Stimulated activated CD4-positive, alpha-beta T cell treated with anti-CD3 and anti-CD28 coated beads, Interleukin-4, amount 100 ng/mL, for 48 hours (primary cell): Measurements from ENCODE around the gene WDR43.

Source experiments
- DNase-seq, 2 donors: peaks; one replicate each; pipeline ENCODE4 v3.0.0-alpha.2; 2020; ENCODE audit warnings: low read depth in 2 of 2

WDR43 gene, protein sequence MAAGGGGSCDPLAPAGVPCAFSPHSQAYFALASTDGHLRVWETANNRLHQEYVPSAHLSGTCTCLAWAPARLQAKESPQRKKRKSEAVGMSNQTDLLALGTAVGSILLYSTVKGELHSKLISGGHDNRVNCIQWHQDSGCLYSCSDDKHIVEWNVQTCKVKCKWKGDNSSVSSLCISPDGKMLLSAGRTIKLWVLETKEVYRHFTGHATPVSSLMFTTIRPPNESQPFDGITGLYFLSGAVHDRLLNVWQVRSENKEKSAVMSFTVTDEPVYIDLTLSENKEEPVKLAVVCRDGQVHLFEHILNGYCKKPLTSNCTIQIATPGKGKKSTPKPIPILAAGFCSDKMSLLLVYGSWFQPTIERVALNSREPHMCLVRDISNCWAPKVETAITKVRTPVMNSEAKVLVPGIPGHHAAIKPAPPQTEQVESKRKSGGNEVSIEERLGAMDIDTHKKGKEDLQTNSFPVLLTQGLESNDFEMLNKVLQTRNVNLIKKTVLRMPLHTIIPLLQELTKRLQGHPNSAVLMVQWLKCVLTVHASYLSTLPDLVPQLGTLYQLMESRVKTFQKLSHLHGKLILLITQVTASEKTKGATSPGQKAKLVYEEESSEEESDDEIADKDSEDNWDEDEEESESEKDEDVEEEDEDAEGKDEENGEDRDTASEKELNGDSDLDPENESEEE

GRCh38 chr2:28894470-28895188, at the start of gene WDR43:
Gene WDR43, plus strand, starts transcription at chr2:28894667. Its CDS starts 32 bp downstream, at chr2:28894699.
- peak; percentile 95 to 97 for DNase-seq

DNA sequence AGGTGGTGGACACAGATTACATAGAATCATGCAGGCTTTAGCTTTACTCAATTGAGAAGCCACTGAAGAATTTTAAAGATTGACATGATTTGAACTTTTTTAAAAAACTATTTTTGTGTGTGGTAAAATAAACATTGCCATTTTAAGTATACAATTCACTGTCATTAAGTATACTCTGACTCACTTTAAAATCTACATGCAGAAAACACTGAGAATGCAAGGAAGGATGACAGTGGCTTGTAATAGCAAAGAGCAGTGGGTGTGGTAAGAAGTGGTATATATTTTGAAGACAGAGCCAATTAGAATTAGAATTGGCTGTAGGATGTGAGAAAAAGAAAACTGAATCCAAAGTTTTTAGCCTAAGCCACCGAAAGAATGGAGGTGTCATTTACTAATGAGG, 39.3 kb upstream of the WDR43 start:
- no peak for DNase-seq

DNA sequence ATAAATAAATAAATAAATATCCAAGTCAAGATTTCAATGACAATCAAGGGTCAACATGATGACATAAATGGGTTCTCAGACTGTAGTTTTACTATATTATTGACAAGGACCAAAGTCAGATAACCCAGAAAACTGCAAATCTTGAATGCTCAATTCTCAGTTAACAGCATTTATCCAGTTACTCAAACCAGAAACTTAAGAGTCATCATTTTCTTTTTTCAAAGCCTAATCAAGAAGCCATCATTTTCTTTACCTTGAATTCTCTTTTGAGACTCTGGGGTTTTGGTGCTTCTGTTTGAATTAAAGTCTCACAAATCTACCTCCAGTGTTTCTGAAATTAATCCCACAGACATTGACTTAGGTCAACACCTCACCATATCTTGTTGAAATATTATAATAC, 38.5 kb upstream of the WDR43 start:
- no peak for DNase-seq

GRCh38 chr2:28868611-28869010, 25.9 kb upstream of the WDR43 start:
- DNase-seq: no peak

- DNase-seq: peak in 1 of 2 donors; percentile 8
These were observed 24.8 kb upstream of the WDR43 start for GRCh38 chr2:28869494-28870145.

DNA sequence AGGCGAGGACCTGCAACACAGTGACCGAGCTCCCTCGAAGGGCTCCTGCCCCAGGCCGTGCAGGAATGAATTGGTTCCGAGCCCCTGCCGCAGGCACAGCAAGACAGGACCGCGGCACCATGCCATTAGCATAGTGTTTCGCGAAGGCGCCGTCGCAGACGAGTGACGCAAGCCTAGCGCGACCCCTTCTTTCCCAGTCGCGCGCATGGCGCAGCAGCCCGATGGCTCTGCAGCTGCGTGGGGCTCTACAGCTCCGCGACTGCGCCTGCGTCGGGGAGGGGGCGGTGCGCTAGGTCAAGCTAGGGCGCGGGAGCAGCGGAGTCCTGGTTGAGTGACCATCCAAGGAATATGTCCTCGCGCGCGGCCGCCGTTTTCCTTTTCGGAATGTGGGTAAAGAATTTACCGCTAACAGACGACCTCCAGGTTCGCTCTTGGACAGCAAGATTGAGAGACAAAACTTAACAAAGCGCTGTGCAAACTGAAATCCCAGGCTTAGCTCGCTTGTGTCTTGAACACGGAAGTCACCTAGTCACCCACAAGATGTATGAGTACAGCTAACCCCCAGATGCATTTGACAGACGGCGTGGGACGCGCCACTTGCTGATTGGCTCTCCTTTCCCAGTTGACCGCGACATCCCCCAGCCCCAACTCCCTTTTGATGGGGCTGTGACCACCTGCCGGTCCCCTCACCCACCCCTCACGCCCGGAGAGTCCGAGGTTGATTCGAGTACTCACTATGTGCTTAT, 24.1 kb upstream of the WDR43 start, which contains the start of gene TRMT61B:
Gene TRMT61B (minus strand): TSS at position 164 of the 746 bp plus-strand sequence. CDS start 32 bp downstream, at position 132.
- peak; percentile 96 to 97 for DNase-seq

DNA sequence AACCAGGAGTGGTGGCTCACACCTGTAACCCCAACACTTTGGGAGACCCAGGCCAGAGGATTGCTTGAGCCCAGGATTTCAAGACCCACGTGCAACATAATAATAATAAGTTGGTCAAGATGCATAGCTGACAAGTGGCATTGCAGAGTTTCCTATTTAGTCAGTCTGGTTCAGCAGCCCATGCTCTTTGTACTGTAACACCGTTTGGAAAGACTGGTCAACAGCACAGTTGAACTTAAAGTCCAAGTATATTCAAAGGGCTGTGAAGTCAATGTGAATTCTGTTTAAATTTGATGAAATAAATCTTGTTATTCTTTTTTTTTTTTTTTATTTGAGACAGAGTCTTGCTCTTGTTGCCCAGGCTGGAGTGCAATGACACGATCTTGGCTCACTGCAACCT, 22.8 kb upstream of the WDR43 start:
- DNase-seq: no peak

DNA sequence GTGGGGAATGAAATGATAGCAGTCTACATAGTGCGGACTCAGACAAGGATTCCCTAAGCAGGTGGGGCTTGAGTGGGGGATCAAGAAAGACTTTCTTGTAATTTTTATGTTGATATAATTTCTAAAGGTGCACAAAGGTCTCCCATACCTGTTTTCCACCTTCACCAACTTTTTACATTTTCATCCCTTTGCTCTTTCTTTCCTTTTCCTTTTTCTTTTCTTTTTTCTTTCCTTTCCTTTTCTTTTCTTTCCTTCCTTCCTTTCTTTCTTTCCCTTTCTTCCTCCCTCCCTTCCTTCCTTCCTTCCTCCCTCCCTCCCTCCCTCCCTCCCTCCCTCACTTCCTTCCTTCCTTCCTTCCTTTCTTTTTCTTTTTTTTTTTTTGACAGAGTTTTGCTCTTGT, 14.3 kb upstream of the WDR43 start:
- no peak for DNase-seq

DNA sequence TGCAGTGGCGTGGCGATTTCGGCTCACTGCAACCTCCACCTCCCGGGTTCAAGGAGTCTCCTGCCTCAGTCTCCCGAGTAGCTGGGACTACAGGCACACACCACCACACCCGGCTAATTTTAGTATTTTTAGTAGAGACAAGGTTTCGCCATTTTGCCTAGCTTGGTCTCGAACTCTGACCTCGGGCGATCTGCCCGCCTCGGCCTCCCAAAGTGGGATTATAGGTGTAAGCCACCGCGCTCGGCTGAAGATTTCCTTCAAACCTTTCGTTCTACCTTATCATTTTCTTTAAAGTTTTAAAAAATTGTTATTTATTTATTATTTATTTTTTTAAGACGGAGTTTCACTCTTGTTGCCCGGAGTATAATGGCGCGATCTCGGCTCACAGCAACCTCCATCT, 979 bp upstream of the WDR43 start:
- DNase-seq: no peak

- peak; percentile 23 to 42 for DNase-seq
These were observed 874 bp downstream of the WDR43 start for GRCh38 chr2:28895189-28895893.

DNA sequence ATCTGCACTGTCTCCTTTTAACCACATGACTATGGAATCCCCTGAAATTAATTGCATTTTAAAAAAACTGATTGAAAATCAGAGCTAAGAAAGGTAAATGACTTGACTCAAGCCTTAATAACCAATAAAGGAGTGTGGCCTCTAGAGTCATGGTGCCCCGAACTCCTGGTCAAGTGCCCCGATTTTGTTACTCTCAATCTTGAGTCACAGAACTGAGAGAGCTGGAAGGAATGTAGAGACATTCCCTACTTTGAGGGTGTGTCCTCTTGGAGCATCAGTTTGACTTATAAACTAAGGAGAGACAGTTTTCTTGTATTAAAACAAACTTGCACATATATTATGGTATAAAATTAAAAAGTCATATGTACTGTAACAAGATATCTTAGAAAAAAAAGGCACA, 2.4 kb downstream of the WDR43 start:
- no peak for DNase-seq

- DNase-seq: no peak
These were observed 3.6 kb downstream of the WDR43 start for GRCh38 chr2:28898048-28898447.

DNA sequence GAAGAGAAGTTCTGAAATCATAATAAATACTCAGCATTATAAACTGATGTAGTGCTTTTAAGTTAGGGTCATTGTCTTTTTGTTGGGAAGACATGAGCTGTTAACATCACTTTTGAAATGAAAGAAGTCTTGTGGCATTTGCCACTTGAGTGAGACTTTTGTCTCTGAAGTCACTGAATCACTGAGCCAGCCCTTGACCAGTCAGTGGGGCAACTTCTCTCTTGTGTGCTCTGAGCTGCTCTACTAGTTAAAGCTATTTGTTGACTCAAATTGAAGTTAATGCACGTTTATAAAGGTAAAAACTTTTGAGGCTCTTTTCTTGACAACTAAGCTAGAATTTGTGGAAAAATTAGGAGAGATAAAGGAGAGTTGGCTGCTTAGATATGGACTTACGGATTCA, 6.7 kb downstream of the WDR43 start:
- no peak for DNase-seq

GRCh38 chr2:28901841-28902240, 7.4 kb downstream of the WDR43 start:
- no peak for DNase-seq

- no peak for DNase-seq
These were observed 8.1 kb downstream of the WDR43 start for GRCh38 chr2:28902584-28902983.

GRCh38 chr2:28904295-28904694, 9.8 kb downstream of the WDR43 start:
- no peak for DNase-seq

DNA sequence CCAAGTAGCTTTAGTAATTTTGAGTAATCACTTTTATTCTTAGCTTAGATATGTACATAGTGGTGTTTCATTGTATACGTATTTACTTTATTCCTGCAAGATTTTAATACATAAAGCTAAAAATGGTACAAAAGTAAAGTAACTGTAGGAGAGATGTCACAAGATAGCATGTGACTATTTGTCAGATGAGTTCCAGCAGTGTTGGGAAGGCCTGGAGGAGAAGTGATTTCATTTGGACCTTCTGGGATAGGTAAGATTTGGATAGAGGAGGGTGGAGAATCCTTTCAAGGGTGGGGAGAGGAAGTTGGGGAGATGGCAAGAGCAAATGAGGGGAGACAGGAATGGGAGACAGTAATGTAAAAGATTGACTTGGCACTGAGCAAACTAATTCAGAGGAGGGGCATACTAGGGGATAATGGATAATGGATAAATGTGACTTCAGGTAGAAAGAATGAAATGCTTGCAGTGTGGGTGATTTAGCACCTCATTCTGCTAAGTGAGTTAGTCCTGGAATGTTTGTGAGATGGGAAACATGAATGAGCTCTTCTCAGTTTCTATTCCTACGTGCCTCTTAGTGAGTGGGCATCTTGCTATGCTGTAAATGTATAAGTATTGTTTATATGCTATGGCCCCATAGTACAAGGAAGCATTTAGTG, 10.5 kb downstream of the WDR43 start:
- no peak for DNase-seq

DNA sequence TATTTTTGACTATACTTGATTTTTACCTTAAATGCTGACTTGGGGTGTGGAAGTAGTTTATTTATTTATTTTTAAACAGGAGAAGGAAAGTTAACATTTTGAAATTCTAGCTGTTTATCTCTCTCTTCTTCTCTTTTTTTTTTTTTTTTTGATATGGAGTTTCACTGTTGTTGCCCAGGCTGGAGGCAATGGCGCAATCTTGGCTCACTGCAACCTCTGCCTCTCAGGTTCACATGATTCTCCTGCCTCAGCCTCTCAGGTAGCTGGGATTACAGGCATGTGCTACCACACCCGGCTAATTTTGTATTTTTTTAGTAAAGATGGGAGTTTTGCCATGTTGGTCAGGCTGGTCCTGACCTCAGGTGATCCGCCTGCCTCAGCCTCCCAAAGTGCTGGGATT, 11.1 kb downstream of the WDR43 start:
- no peak for DNase-seq

- no peak for DNase-seq
These were observed 11.9 kb downstream of the WDR43 start for GRCh38 chr2:28906376-28906775.

DNA sequence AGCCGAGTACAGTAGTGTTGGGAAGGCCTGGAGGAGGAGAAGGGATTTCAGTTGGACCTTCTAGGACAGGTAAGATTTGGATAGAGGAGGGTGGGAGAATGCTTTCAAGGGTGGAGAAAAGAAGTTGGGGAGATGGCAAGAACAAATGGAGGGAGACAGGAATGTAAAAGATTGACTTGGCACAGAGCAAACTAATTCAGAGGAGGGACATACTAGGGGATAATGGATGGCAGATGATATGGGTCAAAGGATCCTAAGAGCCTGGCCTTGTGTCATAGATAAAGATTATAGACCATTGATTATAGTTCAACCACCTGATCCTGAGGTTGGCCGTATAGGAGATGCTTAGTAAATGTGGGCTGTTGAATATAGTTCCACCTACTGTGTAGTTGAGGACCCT, 12.4 kb downstream of the WDR43 start:
- no peak for DNase-seq
